A673 (cell line): ENCODE measurements around the gene DCLK2.

Experiments used
- EZH2 ChIP-seq: fragments of 200-600 bp; sonication (generic); IDR thresholded peaks from 2 replicates; pipeline ENCODE4 v1.6.1; 2017; ENCODE audit warnings: borderline replicate concordance, low read depth, mild to moderate bottlenecking, mixed read lengths, antibody characterized with exemption, low read length; ENCODE audit not compliant: poor library complexity, severe bottlenecking
- TF ChIP-seq, protein P1 (sequence below): fragments of 300-800, 200-600 bp; sonication (generic); conservative IDR thresholded peaks from 2 replicates; pipeline ENCODE4 v1.5.1; 2017; ENCODE audit warnings: low read depth, mild to moderate bottlenecking, antibody characterized with exemption, low read length, moderate library complexity, mixed read lengths

DNA sequence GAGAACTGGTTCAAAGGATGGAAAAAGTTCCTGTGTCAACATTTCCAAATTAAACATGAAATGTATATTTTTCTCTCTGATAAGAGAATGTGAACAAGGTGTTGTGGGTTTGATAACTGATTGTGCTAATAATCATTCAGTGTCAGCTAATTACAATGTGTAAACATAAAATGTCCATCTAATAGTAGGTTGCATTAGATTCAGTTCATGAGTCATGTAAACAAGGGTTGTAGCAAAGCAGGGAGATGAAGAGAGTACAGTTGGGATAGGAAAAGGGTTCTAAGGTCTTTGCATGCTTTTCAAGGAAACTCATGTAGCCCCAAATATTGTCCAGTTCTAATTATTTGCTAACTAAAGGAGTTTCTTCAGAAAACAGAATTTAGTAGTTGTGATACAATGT lies 55.4 kb downstream of the DCLK2 start:
- TF ChIP-seq, protein P1, sequence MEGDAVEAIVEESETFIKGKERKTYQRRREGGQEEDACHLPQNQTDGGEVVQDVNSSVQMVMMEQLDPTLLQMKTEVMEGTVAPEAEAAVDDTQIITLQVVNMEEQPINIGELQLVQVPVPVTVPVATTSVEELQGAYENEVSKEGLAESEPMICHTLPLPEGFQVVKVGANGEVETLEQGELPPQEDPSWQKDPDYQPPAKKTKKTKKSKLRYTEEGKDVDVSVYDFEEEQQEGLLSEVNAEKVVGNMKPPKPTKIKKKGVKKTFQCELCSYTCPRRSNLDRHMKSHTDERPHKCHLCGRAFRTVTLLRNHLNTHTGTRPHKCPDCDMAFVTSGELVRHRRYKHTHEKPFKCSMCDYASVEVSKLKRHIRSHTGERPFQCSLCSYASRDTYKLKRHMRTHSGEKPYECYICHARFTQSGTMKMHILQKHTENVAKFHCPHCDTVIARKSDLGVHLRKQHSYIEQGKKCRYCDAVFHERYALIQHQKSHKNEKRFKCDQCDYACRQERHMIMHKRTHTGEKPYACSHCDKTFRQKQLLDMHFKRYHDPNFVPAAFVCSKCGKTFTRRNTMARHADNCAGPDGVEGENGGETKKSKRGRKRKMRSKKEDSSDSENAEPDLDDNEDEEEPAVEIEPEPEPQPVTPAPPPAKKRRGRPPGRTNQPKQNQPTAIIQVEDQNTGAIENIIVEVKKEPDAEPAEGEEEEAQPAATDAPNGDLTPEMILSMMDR: no peak
- TF ChIP-seq EZH2: no peak
